Middle frontal gyrus (tissue), 1 donor: Measurements from ENCODE around the gene MTMR12.
"Not testable (repeated sequence)": the region's sequence is repeated elsewhere in the genome, so short reads cannot be mapped to it uniquely, and the experiment has no call there.

Source experiments
- DNase-seq: peaks from one replicate; pipeline ENCODE4 v3.0.0-alpha.2; 2015; ENCODE audit warnings: low spot score; ENCODE audit errors: extremely low spot score

MTMR12 gene

DNA sequence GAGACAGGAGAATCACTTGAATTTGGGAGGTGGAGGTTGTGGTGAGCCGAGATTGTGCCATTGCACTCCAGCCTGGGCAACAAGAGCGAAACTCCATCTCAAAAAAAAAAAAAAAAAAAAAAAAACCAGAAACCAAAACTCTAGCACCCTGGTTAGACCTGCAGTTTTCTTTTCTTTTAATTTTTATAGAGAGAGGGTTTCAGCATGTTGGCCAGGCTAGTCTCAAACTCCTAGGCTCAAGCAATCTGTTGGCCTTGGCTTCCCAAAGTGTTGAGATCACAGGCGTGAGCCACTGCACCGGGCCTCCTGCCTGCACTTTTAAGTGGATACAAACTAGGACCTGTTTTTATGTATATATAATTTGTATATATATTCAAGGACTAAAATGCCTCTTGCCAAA, 12.9 kb upstream of the MTMR12 start:
- no peak for DNase-seq

DNA sequence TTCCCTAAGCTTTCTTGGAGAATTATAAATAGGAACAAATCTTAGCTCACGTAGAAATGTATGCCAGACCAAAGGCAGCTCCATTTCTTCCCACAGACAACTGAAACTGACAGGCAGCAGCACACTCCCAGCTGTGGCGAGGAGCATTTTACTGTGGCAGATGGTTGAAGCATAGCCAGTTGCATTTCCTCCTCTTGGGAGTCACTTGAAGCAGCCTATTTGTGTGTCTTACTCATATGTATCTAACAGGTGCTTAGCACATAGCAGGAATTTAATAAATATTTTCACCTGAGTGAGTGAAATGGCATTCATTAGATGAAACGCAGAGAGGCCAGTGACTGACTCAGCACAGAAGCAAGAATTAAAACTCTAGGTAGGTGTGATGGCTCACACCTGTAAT, 12.3 kb upstream of the MTMR12 start:
- DNase-seq: peak; percentile 30

DNA sequence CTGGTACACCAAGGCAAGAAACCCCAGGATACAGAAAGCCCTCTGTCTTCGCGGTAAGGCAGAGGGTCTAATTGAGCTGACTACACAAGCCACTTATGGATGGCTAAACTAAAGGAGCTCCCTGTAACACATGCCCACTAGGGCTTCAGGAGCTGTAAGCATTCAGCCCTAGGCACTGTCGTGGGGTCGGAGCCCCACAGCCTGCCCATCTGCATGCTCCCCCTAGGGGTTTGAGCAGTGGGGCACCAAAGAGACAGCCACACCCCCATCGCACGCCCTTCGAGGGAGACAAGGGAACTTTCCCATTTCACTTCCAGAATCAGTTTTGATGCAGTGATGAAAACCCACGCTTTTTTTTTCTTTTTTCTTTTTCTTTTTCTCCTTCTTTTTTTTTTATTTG, 11.0 kb upstream of the MTMR12 start:
- no peak for DNase-seq

DNA sequence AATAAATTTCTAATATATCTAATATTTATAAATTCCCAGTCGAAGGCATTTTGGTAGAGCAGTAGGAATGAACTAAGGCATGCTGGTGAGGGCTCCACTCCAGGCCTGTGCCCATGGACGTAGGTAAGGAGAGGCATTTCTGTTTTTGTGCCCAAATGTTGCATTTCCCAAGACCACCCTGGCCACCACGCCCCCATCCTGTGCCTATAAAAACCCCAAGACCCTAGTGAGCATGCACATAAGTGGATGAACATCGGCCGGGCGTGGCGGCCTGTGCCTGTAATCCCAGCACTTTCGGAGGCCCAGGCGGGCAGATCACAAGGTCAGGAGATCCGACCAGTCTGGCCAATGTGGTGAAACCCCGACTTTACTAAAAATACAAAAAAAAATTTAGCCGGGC, 10.1 kb upstream of the MTMR12 start:
- no peak for DNase-seq

DNA sequence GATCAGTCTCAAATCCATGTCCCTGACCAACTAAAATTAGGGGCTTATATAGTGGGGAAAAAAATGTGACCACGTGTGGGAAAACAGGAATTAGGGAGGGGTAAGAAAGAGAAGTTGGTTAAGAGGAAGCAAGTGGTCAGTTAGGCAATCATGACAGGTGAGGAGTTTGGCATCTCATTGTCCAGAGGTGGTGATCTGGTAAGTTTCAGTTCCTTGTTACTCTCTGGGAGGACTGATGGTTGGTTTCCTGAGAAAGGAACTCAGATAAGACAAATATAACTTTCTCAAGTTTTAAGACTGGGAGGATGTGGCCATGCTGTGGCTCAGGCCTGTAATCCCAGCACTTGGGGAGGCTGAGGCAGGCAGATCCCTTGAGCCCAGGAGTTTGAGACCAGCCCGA, 9.0 kb upstream of the MTMR12 start:
- not testable (repeated sequence) for DNase-seq

DNA sequence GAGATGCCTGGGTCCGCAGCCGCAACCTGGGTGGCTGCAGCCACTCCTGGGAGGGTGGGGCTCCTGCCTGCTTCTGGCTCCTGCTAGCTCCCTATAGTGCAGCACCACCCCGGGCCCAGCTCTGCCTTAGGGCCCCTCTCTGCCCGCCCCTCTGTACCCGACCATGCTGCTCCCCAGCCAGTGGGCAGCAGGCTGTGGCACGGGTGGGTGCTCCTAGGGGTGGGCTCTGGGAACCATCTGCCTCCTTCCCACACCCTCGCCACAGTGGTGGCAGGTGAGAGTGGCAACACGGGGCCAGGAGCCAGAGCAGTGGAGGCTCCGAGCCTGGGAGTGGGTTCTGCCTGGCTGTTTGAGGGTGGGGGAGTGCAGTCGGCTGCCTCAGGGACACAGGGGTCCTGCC, 7.8 kb upstream of the MTMR12 start:
- no peak for DNase-seq

DNA sequence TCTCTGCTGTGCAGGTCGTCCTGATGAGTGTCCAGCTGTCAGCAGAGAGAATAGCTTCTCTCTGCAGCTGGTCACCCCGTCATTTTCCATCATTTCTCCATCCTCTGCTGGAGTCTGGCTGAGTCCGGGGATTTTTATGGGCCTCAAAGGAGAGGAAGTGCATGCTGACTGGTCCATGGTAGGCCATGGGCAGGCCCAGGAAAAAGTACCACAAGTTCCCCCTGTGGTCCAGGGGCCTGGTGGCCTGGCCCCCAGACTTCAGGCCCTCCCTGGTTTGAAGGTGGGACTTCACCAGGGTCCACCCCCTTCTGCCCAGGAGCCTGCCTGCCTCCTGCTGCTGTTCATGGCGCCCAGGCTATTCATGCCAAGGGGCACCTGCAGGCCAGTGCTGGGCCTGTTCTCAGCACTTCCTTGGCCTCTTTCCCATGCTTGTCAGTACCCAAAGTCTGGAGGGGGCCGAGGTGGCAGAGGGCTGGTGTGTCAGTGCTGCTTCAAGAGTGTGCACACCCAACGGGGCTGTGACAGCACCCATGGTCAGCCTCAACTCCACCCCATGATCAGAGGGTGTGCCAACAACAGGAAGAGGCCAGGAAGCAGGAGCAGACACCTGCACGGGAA, 7.3 kb upstream of the MTMR12 start:
- no peak for DNase-seq

DNA sequence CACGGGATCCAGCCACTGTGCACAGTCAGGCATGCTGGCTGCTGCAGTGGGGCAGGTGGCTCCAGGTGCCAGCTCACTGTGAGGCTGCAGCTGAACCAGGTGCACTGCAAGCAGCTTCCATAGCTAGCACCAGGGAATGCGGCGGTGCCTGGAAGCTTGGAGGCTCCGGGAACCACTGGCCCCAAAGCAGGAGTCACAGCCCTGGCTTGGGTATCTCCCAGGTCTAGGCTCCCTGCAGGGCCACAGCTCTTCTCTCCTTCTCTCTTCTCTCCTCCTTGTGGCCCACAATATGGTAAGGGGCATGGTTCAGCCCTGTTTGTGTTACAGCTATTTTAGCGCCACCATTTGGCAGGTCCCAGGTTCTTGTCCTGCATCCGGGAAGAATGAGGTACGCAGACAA, 6.7 kb upstream of the MTMR12 start:
- DNase-seq: no peak

DNA sequence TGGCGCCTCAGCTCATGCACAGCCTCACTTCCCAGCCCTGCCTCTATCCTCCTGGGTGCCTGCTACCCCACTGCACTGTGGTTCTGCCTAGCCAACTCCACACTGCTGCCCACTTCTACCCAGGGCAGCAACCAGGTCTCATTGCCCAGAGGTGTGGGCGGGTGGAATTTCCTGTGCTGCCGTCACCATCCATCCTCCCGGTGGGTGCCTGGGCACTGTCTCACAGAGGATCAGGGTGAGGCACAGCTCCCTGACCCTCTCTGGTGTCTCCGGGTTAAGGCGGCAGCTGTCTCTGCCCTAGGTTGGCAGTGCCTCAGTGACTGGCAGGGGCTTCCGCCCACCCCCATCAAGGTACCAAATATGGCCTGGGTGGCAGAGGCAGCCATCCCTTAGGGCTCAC, 4.3 kb upstream of the MTMR12 start:
- DNase-seq: no peak

DNA sequence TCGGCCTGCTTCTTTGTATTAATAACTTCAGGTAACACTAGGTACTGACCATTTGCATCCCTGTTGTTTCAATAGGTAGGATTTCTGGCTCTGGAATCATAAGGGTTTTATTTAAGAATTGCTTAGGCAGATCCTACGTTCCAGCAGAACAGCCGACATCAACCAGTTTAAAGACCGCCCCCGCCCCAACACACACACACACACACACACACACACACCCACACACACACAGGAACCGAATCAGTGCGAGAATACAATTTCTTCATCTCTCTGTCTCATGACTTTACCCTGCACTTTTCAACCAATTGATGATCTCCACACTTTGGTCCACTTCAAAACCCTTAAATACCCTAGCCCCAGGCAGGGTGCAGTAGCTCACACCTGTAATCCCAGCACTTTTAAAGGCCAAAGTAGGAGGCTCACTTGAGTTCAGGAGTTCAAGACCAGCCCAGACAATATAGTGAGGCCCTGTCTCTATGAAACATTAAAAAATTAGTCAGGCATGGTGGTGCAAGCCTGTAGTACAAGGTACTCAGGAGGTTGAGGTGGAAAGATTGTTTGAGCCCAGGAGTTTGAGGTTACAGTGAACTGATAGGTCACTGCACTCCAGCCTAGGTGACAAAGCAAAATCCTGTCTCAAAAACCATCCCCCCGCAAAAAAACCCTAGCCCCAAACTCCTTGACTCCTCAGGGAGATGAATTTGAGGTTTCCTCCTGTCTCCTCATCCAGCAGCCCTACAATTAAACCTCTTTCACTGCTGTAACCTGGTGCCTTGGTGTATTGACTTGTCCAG, 2.7 kb upstream of the MTMR12 start:
- DNase-seq: no peak

DNA sequence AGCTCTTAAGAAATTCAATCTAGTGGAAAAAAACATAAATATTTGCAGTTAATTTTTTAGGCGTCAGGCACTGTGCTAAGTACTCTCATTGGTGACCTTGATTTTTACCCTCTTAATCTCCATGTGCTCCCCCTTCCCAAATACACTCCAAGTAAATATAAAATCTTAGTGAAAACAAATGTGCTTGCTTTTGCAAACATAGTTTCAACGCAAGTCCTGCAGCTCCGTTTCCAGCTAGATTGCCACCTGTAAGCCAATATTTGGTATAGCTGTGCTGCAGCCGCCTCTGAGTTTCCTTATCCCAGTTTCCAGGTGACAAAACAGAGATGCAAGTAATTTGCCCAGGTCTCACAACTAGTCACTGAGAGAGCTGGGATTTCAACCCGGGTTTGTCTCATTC, 1.9 kb upstream of the MTMR12 start:
- no peak for DNase-seq

DNA sequence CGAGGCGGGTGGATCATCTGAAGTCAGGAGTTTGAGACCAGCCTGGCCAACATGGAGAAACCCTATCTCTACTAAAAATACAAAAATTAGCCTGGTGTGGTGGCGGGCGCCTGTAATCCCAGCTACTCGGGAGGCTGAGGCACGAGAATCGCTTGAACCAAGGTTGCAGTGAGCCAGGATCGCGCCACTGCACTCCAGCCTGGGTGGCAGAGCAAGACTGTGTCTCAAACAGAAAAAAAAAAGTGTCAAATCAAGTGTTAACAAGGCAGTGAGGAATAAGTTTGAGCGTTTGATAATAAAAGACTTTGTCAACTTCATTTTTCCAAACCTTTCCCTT, 1.4 kb upstream of the MTMR12 start:
- not testable (repeated sequence) for DNase-seq

DNA sequence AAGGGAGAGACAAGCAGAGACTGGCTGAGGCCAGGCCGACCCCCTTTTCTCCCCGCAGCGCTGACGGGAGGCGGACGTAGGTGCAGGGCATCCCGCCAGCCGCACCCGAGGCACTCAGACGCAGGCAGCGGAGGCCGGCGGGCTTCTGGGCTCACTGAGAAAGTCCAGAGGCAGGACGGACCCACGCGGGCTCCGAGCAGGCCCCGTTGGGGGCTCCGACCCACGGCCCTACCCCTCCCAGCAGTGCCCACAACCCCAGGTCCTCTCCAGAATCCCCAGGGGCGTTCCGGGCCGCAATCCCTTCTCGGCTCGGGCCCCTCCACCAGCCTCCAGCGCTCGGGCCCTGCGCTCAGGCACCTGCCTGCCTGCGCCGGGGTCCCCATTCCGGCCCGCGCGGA, 543 bp downstream of the MTMR12 start:
- DNase-seq: no peak

DNA sequence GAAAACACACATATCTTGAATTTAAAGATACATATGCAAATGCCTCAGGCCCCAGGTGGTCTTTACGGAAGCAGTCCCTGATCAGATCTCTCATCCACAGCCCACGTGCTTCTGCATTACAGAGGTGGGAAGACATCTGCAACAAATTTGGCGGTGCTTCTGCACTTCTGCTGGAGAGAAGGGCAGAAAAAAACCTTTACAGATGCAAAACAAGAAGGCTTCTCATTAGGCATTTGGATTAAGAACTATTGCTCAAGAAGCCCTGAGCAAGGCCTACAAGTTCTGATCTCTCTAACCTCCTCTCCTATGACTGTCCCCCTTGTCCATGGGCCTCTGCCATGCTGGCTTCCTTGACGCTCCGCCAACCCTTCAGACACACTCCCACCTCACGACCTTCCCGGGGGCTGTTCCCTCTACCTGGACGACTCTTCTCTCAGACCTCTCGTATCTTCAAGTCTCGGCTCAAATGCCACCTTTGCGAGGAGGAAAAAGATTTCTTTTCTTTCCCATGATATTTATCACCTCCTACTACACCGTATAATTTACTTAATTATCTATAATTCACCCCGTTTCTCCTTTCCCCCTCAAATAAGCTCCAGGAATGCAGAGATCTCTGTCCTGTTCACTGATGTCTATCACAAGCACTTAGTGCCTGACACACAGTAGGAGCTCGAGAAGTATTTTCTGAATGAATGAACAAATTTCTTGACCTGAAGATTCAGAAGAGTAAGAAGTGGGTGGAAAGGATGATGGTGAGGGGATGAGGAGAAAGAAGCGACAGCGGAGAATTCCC, 1.1 kb downstream of the MTMR12 start:
- DNase-seq: no peak

DNA sequence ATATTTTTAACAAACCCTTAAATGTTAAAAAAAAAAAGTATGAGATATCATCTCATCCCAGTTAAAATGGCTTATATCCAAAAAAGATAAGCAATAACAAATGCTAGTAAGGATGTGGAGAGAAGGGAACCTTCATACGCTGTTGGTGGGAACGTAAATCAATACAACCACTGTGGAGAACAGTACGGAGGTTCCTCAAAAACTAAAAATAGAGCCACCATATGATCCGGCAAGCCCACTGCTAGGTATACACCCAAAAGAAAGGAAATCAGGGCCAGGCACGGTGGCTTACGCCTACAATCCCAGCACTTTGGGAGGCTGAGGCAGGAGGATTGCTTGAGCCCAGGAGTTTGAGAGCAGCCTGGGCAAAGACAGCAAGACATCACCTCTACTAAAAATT, 3.0 kb downstream of the MTMR12 start:
- DNase-seq: no peak

DNA sequence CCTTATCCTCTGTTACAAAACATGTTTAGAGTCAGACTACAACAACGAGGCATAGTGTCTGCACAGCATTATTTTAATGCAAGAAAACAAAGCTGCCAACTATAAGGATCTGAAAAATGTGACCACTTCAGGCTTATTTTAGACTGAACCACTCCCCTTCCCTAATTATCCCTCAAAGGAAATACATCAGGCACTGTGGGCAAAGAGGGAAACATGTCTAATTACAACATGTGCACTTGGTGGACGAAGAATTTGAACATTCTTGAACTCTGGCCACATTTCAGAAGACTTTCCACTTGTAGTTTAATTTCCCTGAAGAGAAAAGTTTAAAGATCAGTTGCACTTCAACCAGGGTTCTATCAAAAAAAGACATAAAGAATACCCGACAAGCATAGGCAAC, 3.8 kb downstream of the MTMR12 start:
- DNase-seq: no peak

DNA sequence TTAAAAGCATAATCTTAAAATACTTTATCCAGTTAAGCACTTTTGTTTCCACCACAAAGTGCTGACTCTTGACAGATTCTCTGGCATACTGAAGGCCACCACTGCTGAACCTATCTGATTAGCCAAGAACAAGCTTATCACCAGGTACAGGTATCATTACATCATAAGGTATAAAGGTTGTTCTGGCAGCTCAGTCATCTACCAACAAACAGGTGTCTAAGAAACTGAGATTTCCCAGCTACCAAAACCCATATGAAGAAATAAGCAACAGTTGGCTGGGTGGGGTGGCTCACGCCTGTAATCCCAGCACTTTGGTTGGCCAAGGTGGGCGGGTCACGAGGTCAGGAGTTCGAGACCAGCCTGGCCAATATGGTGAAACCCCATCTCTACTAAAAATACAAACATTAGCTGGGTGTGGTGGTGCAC, 5.0 kb downstream of the MTMR12 start:
- DNase-seq: no peak

DNA sequence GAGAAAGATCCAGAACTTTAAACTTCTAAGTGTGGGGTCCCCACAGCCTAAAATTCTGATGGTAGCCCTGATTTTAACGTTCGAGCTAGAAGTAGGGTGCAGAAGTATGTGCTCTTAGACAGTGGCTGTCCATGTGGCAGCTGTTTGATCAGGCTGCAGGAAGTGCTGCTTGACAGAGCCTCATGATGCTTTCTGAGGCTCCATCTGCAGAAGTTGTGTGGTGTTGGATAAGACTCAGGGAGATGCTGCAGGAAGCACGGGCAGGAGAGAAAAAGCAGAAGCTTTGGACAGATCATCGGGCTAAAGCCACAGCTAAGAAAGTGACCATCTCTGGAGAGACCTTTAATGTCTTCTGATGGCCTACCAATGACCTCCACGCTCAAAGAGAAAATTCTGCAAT, 8.1 kb downstream of the MTMR12 start:
- no peak for DNase-seq

DNA sequence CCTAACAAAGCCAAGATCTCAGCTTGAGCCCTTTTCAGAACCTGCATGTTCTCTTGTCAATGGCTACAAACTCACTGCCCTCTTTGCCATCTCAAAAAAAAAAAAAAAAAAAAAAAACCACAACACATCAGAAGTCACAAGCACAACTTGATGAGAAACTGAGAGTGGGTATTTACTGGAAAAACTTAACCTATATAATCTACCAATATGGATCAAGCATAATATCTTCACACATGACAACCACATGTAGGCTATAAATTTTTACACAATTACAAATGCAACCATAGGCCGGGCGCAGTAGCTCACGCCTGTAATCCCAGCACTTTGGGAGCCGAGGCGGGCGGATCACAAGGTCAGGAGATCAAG, 9.0 kb downstream of the MTMR12 start:
- DNase-seq: no peak

DNA sequence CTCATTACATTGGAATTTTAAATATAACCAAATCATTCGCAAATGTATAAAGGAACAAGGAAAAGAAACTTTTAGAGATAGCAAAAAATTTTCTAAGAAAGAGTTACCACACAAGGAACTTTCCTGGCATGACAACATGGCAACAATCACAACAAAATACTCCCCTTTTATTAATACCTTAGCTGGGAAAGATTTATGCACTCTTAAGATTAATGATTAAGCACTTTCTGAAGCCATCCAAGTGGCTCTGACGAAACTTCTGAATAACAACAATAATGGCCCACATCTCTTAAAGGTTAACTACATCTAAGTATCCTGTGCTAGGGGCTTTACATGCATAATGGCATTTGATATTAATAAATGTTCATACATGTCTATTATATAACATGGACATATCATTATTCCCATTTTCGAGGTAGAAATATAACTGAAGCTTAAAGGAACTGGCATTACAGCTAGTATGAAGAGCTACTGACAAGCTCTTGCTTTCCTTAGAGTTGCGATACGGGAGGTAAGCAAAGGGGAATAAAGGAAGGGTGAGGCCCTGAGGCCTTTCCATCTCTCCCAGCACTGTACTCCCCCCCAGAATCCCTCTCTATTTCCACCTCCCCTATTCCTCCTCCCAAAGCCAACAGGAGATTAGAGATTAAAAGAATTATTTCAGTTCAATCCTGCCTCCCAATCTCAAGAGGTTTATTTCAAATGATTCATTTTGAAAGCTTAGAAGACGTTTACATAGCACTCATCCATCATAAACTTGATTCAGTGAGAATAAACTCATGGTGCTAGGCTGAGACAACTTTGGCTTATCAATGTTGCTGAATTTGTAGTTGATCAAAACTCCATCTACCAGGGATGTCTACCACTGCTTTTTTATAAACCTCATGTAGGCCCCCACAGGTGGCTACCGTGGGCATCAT, 9.6 kb downstream of the MTMR12 start:
- DNase-seq: no peak

DNA sequence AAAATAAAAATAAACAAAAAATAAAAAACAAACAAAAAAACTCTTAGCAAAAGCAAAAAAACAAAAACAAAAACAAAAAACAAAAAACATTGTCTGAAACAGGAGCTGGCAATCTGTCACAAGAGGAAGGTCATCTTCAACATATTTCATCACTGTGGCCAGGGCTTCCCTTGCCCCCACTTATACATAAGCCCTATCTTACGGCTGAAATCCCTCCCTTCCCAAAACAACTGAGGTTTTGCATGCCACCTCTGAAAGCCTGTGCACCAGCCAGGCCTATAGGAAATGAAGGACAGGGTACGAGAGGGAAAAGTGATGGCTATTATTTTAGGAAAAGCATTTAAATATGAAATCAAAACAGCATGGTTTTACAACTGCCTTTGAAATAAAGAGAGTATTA, 10.8 kb downstream of the MTMR12 start:
- DNase-seq: no peak
